Testis (tissue), 3 donors: ENCODE results near the gene CYTIP. TPM values are rescaled to one million over a fixed set of nuclear protein-coding genes. Genes with fewer than 3 reads are reported as not detected.

Experiments used
- DNase-seq: peaks from one replicate; pipeline ENCODE4 v3.0.0-alpha.2; 2019
- H3K27ac ChIP-seq, 2 donors: fragments of 200-600 bp; sonication (generic); one replicate each; pipeline ENCODE4 v1.5.1; 2019
- H3K27me3 ChIP-seq: fragments of 200-600 bp; sonication (generic); one replicate; pipeline ENCODE4 v1.5.1; 2019
- H3K36me3 ChIP-seq: fragments of 200-600 bp; sonication (generic); one replicate; pipeline ENCODE4 v1.5.1; 2017; ENCODE audit warnings: low read depth; ENCODE audit errors: missing control alignments
- H3K4me1 ChIP-seq: fragments of 200-600 bp; sonication (generic); one replicate; pipeline ENCODE4 v1.5.1; 2019
- H3K4me3 ChIP-seq, 2 donors: fragments of 200-600 bp; sonication (generic); one replicate each; pipeline ENCODE4 v1.5.1; 2017 to 2019
- H3K9me3 ChIP-seq: fragments of 200-600 bp; sonication (generic); one replicate; pipeline ENCODE4 v1.5.1; 2017
- CTCF ChIP-seq, 3 experiments: fragments of 450-650 bp in 2 of 3; fragments of 200-600 bp in 1 of 3; sonication (generic) in 1 of 3; IDR thresholded peaks; one replicate each; pipeline ENCODE4 v1.5.1; 2016 to 2019; ENCODE audit warnings: antibody characterized with exemption in 3 of 3, mild to moderate bottlenecking in 2 of 3, moderate library complexity in 1 of 3
- POLR2A ChIP-seq: fragments of 450-650 bp; IDR thresholded peaks from one replicate; pipeline ENCODE4 v1.6.1; 2017; ENCODE audit warnings: antibody characterized with exemption, mild to moderate bottlenecking, moderate library complexity
- WGBS, 2 donors: methylation state at CpG; one replicate each; pipeline ENCODE4 v1.1.5; 2018; 5-methylcytosine and 5-hydroxymethylcytosine counted together
- intact Hi-C: fragments of 100-400 bp; cut with DNase I; formaldehyde crosslinking; loops from one replicate; pipeline ENCODE4 v1.15.1; 2023; ENCODE audit warnings: low total_unique reads
- polyA plus RNA-seq: library from polyadenylated mRNA; stranded (reverse); fragments of 350-450 nt; fragmentation: Illumina TruSeq; extraction: RNeasy Lipid Tissue Mini Kit (QIAGEN cat#74804); gene quantifications from one replicate; pipeline ENCODE4 v1.2.3, GENCODE V29; 2014; ENCODE audit warnings: low read depth, low replicate concordance; ENCODE audit not compliant: insufficient read depth
- total RNA-seq, 2 donors: library from RNA; depleted of rRNA; stranded (reverse); fragments of >200 nt; gene quantifications; one replicate each; pipeline ENCODE4 v1.2.3, GENCODE V29; 2016

CYTIP gene
- total and polyA plus RNA-seq, 3 donors from 2014 or later: 3.9 to 9.1 (median 8.5) TPM

- intact Hi-C loops: no loop called here
Measured at GRCh38 chr2:157466764-157467163, 22.9 kb upstream of the CYTIP start.

DNA sequence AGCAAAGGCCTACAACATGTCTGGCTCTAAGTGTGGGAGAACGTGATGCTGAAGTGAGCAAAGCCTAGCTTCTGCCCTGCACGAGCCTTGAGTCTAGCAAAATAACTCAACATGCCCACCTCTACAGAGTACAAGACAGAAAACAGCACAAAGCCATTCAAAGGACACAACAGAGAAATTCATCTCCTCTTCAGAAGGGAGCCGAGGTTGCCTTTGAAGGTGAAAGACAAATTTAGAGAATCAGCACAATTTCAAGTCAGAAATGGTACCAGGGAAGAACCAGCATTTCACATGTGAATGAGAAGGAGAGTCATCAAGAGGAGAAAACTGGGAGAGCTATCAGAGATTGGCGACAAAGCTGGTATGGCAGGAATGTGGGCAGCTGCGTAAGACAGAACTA, 21.7 kb upstream of the CYTIP start:
- no peak for DNase-seq
- H3K4me3 ChIP-seq: no peak overlapping the region
- intact Hi-C loops: no loop called here
- WGBS, 2 donors: 91 to 92% methylated on average over 5 of the region's 5 CpGs
- no peaks in the 10 kb centered on the region for H3K36me3 ChIP-seq
- no peak for TF ChIP-seq CTCF (IDR thresholded peaks at IDR 0.05)
- no peak for TF ChIP-seq POLR2A
- H3K4me1 ChIP-seq: no peaks in the 10 kb centered on the region
- no peak overlapping the region for H3K27ac ChIP-seq
- H3K9me3 ChIP-seq: no peaks in the 10 kb centered on the region
- no peaks in the 10 kb centered on the region for H3K27me3 ChIP-seq

More at GRCh38 chr2:157466764-157467163, 22.9 kb upstream of the CYTIP start:
- DNase-seq: no peak
- WGBS, 2 donors: 88 to 91% methylated on average over 5 of the region's 5 CpGs
- Histone ChIP-seq H3K9me3 (no peaks in the 10 kb centered on the region), H3K4me3 (no peak overlapping the region), H3K27ac (no peak overlapping the region), H3K36me3 (no peaks in the 10 kb centered on the region), H3K27me3 (no peaks in the 10 kb centered on the region), H3K4me1 (no peaks in the 10 kb centered on the region)
- TF ChIP-seq POLR2A (no peak), CTCF (IDR thresholded peaks at IDR 0.05) (no peak)

GRCh38 chr2:157463002-157463401, 19.1 kb upstream of the CYTIP start:
- WGBS, 2 donors: 71 to 74% methylated on average over 6 of the region's 6 CpGs
- intact Hi-C loops: no loop called here
- no peak for DNase-seq
- no peaks in the 10 kb centered on the region for H3K36me3 ChIP-seq
- no peaks in the 10 kb centered on the region for H3K27me3 ChIP-seq
- no peak overlapping the region for H3K4me3 ChIP-seq
- H3K27ac ChIP-seq: no peak overlapping the region
- H3K9me3 ChIP-seq: no peaks in the 10 kb centered on the region
- TF ChIP-seq POLR2A: no peak
- TF ChIP-seq CTCF (IDR thresholded peaks at IDR 0.05): no peak
- no peaks in the 10 kb centered on the region for H3K4me1 ChIP-seq

GRCh38 chr2:157460897-157461296, 17.0 kb upstream of the CYTIP start:
- 16 to 33% methylated on average over 1 of the region's 1 CpG for WGBS, 2 donors
- H3K27me3 ChIP-seq: no peaks in the 10 kb centered on the region
- H3K4me1 ChIP-seq: no peaks in the 10 kb centered on the region
- TF ChIP-seq CTCF (IDR thresholded peaks at IDR 0.05) (no peak), POLR2A (no peak)
- H3K4me3 ChIP-seq: no peak overlapping the region
- intact Hi-C loops: no loop called here
- H3K9me3 ChIP-seq: no peaks in the 10 kb centered on the region
- H3K36me3 ChIP-seq: no peaks in the 10 kb centered on the region
- DNase-seq: no peak
- peak overlapping the region in 1 of 2 donors; percentile 76 for H3K27ac ChIP-seq

- Histone ChIP-seq H3K27me3 (no peaks in the 10 kb centered on the region), H3K36me3 (no peaks in the 10 kb centered on the region), H3K27ac (peak overlapping the region in 1 of 2 donors; percentile 76), H3K4me3 (no peak overlapping the region), H3K4me1 (no peaks in the 10 kb centered on the region), H3K9me3 (no peaks in the 10 kb centered on the region)
- TF ChIP-seq CTCF (IDR thresholded peaks at IDR 0.05) (no peak), POLR2A (no peak)
- intact Hi-C loops: no loop called here
- DNase-seq: no peak
- 60 to 67% methylated on average over 3 of the region's 3 CpGs for WGBS, 2 donors
Measured at GRCh38 chr2:157460384-157460837, 16.5 kb upstream of the CYTIP start.
